Central memory CD8-positive, alpha-beta T cell (primary cell): ENCODE data around the gene NRAP.

Experiments
- ATAC-seq: fragments of 150-1000 bp; cut with Tn5 transposase; replicated peaks from 2 replicates; pipeline ENCODE4 v1.10.0; 2022; ENCODE audit warnings: mild to moderate bottlenecking, moderate FRiP score, moderate number of reproducible peaks; ENCODE audit not compliant: poor library complexity, severe bottlenecking; ENCODE audit errors: extremely low read depth
- DNase-seq, 2 donors: peaks; one replicate each; pipeline ENCODE4 v3.0.0; 2021; ENCODE audit warnings: low spot score in 2 of 2
- H3K27ac Mint-ChIP-seq: one replicate; pipeline ENCODE4 v1.8.0; 2022; ENCODE audit warnings: low read depth, mild to moderate bottlenecking, moderate library complexity, mixed read lengths
- H3K27me3 Mint-ChIP-seq: one replicate; pipeline ENCODE4 v1.8.0; 2022; ENCODE audit warnings: mixed read lengths
- H3K36me3 Mint-ChIP-seq: one replicate; pipeline ENCODE4 v1.8.0; 2022; ENCODE audit warnings: mild to moderate bottlenecking, moderate library complexity, mixed read lengths; ENCODE audit not compliant: insufficient read depth
- H3K4me1 Mint-ChIP-seq: one replicate; pipeline ENCODE4 v1.8.0; 2022; ENCODE audit warnings: mixed read lengths
- H3K4me3 Mint-ChIP-seq: one replicate; pipeline ENCODE4 v1.8.0; 2022; ENCODE audit warnings: mild to moderate bottlenecking, moderate library complexity, mixed read lengths
- H3K9me3 Mint-ChIP-seq: one replicate; pipeline ENCODE4 v1.8.0; 2022; ENCODE audit warnings: mixed read lengths

NRAP gene

DNA sequence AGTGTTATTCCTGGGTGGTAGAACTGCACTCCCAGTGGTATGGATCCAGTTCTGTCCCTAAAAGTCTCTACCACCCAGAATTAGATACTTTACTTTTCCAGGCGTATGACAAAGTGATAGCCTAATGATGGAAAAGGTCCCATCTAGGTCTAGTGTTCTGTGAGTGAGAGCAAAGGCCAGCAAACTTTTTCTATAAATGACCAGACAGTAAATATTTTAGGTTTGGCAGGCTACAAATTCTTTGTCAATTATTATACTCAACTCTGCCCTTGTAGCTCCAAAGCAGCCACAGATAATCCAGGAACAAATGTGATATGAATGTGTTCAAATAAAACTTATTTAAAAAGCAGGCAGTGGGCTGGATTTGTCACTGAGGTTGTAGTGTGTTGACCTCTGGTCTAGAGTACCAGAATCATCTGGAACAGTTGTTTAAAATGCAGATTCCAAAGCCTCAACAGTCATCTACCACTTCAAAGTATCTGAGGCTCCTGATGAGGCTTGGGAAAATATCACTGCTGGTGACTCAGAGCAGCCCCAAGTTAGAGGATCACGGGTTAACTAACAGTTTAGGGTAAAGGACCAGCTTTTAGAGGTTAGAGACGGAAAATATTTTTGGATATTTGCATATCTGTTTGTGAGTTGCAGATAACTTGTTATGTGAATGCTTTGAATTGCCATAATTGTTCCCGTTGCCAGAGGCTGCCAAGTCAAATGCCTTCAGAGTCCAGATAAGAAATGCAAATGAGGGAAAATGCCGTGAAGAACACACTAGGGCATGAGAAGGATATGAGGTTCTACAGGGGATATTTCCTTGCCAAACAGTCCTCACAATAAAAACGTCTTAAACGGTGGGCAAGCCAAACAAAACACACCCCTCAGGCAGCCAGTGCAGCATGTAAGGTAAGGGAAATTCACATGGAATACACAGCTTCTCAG lies 19.4 kb downstream of the NRAP start:
- no peaks in the 10 kb centered on the region for H3K4me1 Mint-ChIP-seq
- DNase-seq (no peak), ATAC-seq (no peak)
- no peaks in the 10 kb centered on the region for H3K36me3 Mint-ChIP-seq
- H3K9me3 Mint-ChIP-seq, result no peaks in the 10 kb centered on the region
- no peak overlapping the region for H3K4me3 Mint-ChIP-seq
- H3K27me3 Mint-ChIP-seq, result peaks cover 89% of the 10 kb centered on the region
- H3K27ac Mint-ChIP-seq, result no peak overlapping the region

- Mint-ChIP-seq H3K4me3 (no peak overlapping the region), H3K27ac (no peak overlapping the region), H3K9me3 (no peaks in the 10 kb centered on the region), H3K27me3 (peaks cover 92% of the 10 kb centered on the region), H3K4me1 (no peaks in the 10 kb centered on the region), H3K36me3 (no peaks in the 10 kb centered on the region)
- DNase-seq (no peak), ATAC-seq (no peak)
Measured at GRCh38 chr10:113643183-113643582, 20.7 kb downstream of the NRAP start.

GRCh38 chr10:113641702-113642101 lies 22.1 kb downstream of the NRAP start:
- H3K9me3 Mint-ChIP-seq, result no peaks in the 10 kb centered on the region
- H3K27me3 Mint-ChIP-seq, result peaks cover 89% of the 10 kb centered on the region
- DNase-seq (no peak), ATAC-seq (no peak)
- H3K4me3 Mint-ChIP-seq, result no peak overlapping the region
- no peak overlapping the region for H3K27ac Mint-ChIP-seq
- no peaks in the 10 kb centered on the region for H3K36me3 Mint-ChIP-seq
- no peaks in the 10 kb centered on the region for H3K4me1 Mint-ChIP-seq

GRCh38 chr10:113639966-113640365 lies 23.9 kb downstream of the NRAP start:
- Mint-ChIP-seq H3K36me3 (no peaks in the 10 kb centered on the region), H3K27ac (no peak overlapping the region), H3K27me3 (peaks cover 94% of the 10 kb centered on the region), H3K4me1 (no peaks in the 10 kb centered on the region), H3K4me3 (no peak overlapping the region), H3K9me3 (no peaks in the 10 kb centered on the region)
- no peak for DNase-seq
- no peak for ATAC-seq

DNA sequence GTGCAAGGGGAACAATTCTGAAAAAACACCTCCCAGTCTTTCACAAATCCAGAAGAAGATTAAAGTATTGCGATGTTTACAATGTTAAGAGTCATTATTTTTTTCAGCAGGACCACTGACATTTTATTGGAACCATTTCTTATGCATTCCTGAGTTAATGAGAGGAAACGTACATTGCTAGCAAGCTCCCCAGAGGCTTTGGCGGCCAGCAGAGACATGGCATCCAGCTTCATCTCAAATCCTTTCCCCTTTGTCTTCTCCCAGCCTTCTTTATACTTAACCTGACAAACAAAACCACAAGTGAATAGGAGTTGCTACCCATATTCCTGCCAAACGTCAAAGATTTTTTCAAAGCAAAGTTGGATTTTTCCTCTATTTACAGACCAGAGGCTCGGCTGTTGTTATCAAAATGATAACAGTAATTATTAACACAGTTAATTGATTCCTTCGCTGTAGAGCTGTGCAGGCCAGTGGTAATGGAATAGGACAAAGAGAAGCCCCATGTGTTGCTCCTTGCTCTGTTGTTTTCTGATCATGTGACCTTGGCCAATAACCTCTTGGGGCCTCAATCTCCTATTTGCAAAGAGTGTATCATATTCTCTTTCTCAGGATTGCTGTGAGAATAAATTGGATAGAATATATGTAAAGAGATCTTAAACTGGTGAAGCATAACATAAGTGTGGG lies 32.0 kb downstream of the NRAP start:
- no peak for DNase-seq
- ATAC-seq, result no peak

DNA sequence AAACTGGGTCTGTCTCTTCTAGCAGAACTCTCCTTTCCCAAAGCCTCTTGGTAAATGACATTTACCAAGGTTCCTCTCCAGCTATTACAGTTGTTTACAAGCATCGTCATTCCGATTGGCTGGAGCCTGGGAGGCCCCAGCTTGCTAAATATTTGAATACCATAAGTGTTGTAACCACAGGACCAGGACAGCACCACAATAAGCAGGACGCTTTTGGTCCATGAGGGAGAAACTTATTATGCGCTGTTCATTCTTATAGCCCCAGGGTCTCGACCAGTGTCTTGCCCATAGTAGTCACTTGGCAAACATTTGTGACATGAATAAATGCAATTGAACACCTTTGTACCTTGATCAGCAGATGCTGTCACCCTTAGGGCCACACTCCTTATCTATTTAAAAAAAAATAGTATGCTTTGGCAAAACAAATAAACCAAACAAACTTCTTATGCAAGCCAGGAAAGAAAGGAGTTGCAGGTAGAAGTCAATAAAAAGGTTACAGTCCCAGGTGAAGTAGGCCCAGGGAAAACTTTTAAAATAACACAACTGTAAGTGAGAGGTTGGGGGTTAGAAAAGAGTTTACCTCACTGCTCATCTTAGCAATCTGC lies 32.8 kb downstream of the NRAP start:
- ATAC-seq, result no peak
- DNase-seq, result no peak
- Mint-ChIP-seq H3K27ac (no peak overlapping the region), H3K4me3 (no peak overlapping the region), H3K36me3 (no peaks in the 10 kb centered on the region), H3K4me1 (no peaks in the 10 kb centered on the region), H3K9me3 (no peaks in the 10 kb centered on the region), H3K27me3 (peaks cover 12% of the 10 kb centered on the region)

More for the DNA sequence above, 32.0 kb downstream of the NRAP start:
- H3K27me3 Mint-ChIP-seq, result peaks cover 20% of the 10 kb centered on the region
- H3K36me3 Mint-ChIP-seq, result no peaks in the 10 kb centered on the region
- no peaks in the 10 kb centered on the region for H3K4me1 Mint-ChIP-seq
- no peak overlapping the region for H3K4me3 Mint-ChIP-seq
- H3K9me3 Mint-ChIP-seq, result no peaks in the 10 kb centered on the region
- no peak overlapping the region for H3K27ac Mint-ChIP-seq

- Mint-ChIP-seq H3K4me3 (no peak overlapping the region), H3K4me1 (no peaks in the 10 kb centered on the region), H3K27ac (no peak overlapping the region), H3K9me3 (no peaks in the 10 kb centered on the region), H3K36me3 (no peaks in the 10 kb centered on the region), H3K27me3 (peaks cover 21% of the 10 kb centered on the region)
- ATAC-seq, result no peak
- no peak for DNase-seq
Measured at GRCh38 chr10:113628607-113629153, 35.2 kb downstream of the NRAP start.

GRCh38 chr10:113627836-113628235 lies 36.0 kb downstream of the NRAP start:
- Mint-ChIP-seq H3K9me3 (no peaks in the 10 kb centered on the region), H3K36me3 (no peaks in the 10 kb centered on the region), H3K27ac (no peak overlapping the region), H3K27me3 (peaks cover 24% of the 10 kb centered on the region), H3K4me3 (no peak overlapping the region), H3K4me1 (no peaks in the 10 kb centered on the region)
- ATAC-seq (no peak), DNase-seq (no peak)

DNA sequence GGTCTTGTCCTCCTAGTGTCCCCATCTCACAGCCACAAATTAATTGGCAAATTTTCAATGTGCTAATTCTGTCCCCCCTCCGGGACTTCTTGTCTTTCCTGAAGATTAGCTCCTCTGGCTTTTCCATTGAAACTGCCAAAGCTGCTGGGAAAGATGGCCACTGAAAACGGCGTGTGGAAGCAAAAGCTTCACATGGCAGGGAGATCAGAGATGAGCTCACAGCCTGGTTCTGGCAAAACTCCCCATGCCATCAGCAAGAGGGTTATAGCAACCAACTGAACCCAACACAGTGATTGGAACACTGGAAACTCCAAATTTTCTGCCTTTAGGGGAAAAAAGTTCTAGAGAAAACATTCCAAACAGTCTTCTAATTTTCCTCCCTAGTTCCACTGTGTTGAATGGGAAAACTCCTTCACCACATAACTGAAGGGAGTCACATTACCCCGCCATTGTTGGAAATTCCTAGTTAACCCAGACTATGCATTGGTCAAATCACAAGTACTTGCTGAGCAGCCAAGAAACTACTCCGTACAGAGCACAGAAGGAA lies 37.0 kb downstream of the NRAP start:
- ATAC-seq, result no peak
- H3K36me3 Mint-ChIP-seq, result no peaks in the 10 kb centered on the region
- no peaks in the 10 kb centered on the region for H3K9me3 Mint-ChIP-seq
- no peaks in the 10 kb centered on the region for H3K4me1 Mint-ChIP-seq
- no peak overlapping the region for H3K4me3 Mint-ChIP-seq
- H3K27ac Mint-ChIP-seq, result no peak overlapping the region
- peaks cover 24% of the 10 kb centered on the region for H3K27me3 Mint-ChIP-seq
- no peak for DNase-seq

GRCh38 chr10:113625461-113626186 lies 38.2 kb downstream of the NRAP start:
- H3K4me1 Mint-ChIP-seq, result no peaks in the 10 kb centered on the region
- peaks cover 31% of the 10 kb centered on the region for H3K27me3 Mint-ChIP-seq
- no peak for DNase-seq
- no peaks in the 10 kb centered on the region for H3K36me3 Mint-ChIP-seq
- no peak overlapping the region for H3K27ac Mint-ChIP-seq
- H3K9me3 Mint-ChIP-seq, result no peaks in the 10 kb centered on the region
- ATAC-seq, result no peak
- no peak overlapping the region for H3K4me3 Mint-ChIP-seq

GRCh38 chr10:113622831-113623230 lies 41.0 kb downstream of the NRAP start:
- Mint-ChIP-seq H3K9me3 (no peaks in the 10 kb centered on the region), H3K36me3 (no peaks in the 10 kb centered on the region), H3K4me3 (no peak overlapping the region), H3K4me1 (no peaks in the 10 kb centered on the region), H3K27ac (no peak overlapping the region), H3K27me3 (peaks cover 54% of the 10 kb centered on the region)
- DNase-seq (no peak), ATAC-seq (no peak)

GRCh38 chr10:113621799-113622198 lies 42.0 kb downstream of the NRAP start:
- Mint-ChIP-seq H3K4me3 (no peak overlapping the region), H3K9me3 (no peaks in the 10 kb centered on the region), H3K4me1 (no peaks in the 10 kb centered on the region), H3K27me3 (peaks cover 64% of the 10 kb centered on the region), H3K27ac (no peak overlapping the region), H3K36me3 (no peaks in the 10 kb centered on the region)
- no peak for ATAC-seq
- no peak for DNase-seq
